NCI-H226 (cell line): Measurements from ENCODE around the gene SLMAP.
"Not testable (repeated sequence)": the region's sequence is repeated elsewhere in the genome, so short reads cannot be mapped to it uniquely, and the experiment has no call there.

Experiments
- DNase-seq: peaks from one replicate; pipeline ENCODE4 v3.0.0-alpha.2; 2015

The SLMAP gene

DNA sequence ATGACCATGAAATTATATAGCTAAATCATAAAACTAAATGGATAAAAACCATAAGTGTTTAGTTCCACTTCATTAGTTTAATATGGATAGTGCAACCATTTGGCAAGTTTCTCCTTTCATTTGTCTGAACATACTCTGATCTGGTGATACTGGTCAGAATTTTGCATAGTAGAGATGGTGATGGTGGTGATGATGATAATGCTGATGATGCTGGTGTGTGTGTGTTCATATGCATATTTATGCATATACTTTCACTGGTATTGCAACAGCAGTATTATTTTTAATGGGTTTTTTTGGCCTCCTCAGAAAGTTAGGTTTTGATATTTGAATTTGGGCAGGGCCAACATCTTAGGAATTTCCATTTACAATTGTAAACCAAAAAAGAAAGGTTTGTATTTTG, 76.4 kb downstream of the SLMAP start:
- DNase-seq, result no peak

GRCh38 chr3:57832900-57833313, 76.8 kb downstream of the SLMAP start:
- no peak for DNase-seq

GRCh38 chr3:57833763-57834162, 77.7 kb downstream of the SLMAP start:
- DNase-seq, result no peak

GRCh38 chr3:57837686-57838085, 81.6 kb downstream of the SLMAP start:
- DNase-seq, result no peak

DNA sequence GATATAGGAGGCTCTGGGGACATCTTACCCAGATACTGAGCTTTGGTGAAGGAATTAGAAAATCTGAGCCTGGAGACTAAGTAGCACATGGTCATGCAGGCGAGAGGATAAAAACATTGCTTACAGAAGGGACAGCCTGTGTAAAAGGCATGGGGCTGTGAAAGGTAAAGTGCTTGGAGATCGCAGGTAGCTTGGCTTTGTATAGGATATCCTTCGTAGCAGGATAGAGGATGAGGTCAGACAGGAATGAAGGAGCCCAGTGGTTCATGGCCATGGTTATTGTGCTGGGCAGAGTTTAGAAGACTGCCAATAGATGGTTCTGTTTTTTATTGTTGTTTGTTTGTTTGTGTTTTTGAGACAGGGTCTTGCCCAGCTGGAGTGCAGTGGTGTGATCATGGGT, 82.5 kb downstream of the SLMAP start:
- DNase-seq, result no peak

DNA sequence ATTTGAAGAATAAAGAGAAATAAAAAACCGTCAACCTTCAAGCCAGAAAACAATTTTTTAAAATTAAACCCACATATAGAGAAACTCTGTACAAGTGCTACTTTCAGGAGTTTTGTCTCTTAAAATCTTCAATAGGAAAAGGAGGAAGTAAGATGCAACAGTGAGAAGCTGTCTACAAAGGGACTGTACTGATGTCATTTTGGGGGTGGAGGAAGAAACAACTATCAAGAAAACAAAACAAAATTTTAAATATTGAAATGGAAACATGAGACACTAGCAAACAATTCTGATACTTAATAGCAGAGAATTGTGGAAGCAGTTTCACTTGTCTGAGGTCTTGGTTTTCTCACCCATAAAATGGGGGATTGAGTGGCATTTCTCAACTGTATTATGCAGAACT, 84.4 kb downstream of the SLMAP start:
- DNase-seq, result no peak

GRCh38 chr3:57841818-57842217, 85.7 kb downstream of the SLMAP start:
- no peak for DNase-seq

- DNase-seq, result no peak
Measured at GRCh38 chr3:57848177-57848738, 92.1 kb downstream of the SLMAP start.

DNA sequence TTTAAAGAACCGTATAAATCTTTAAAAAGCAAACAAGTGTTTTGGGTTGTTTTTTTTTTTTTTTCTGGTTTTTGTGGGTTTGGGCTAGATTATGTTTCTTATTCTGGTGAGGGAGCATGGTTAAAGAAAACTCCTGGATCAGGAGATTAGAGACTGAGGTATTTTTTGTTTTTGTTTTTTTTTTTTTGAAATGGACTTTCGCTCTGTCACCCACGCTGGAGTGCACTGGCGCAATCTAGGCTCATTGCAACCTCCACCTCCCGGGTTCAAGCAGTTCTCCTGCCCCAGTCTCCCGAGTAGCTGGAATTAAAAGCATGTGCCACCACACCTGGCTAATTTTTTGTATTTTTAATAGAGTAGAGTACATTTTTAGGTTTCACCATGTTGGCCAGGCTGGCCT, 95.2 kb downstream of the SLMAP start:
- DNase-seq, result no peak

DNA sequence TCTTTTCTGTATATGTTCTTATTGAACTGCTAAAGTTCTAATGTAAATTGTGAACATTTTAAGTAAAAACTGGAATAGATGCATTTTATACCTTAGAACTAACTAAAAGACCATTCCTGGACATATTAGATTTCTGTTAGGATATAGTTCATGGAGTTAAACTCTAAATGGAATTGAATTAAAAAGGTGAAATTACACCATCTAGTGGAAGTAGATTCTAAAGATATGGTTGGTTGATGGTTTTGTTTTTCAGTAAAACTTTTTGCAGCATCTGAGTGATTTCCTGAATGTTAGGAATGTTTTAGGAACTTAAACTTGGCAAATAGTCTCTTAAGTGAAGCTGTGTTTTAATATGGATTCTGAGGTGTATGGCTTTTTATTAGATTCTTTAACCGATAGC, 96.8 kb downstream of the SLMAP start:
- DNase-seq, result no peak

DNA sequence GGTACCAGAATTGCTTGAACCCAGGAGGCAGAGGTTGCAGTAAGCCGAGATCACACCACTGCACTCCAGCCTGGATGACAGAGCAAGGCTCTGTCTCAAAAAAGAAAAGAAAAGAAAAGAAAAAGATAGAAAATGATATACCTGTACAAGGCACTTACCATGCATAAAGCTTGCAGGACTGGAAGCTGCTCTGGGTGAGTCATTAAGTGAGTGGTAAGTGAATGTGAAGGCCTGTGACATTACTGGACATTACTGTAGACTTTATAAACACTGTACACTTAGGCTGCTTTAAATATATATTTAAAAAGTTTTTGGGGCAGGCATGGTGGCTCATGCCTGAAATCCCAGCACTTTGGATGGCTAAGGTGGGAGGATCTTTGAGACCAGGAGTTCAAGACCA, 99.2 kb downstream of the SLMAP start:
- DNase-seq, result no peak

GRCh38 chr3:57855943-57856342, 99.8 kb downstream of the SLMAP start:
- DNase-seq, result no peak

- DNase-seq, result no peak
Measured at GRCh38 chr3:57856675-57857074, 100.6 kb downstream of the SLMAP start.

- no peak for DNase-seq
Measured at GRCh38 chr3:57862894-57863293, 106.8 kb downstream of the SLMAP start.

DNA sequence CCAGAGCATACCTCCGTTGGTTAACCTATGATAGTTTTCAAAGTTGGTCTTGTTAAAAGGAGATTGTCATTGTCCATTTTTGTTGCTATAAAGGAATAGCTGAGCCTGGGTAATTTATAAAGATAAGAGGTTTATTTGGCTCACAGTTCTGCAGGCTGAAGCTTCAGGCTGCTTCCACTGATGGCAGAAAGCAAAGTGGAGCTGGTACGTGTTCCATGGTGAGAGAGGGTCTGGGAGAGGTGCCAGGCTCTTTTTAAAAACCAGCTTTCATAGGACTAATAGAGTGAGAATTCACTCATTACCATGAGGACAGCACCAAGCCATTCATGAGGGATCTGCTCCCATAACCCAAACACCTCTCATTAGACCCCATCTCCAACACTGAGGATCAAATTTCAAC, 107.3 kb downstream of the SLMAP start:
- no peak for DNase-seq

- no peak for DNase-seq
Measured at GRCh38 chr3:57864853-57865252, 108.7 kb downstream of the SLMAP start.

DNA sequence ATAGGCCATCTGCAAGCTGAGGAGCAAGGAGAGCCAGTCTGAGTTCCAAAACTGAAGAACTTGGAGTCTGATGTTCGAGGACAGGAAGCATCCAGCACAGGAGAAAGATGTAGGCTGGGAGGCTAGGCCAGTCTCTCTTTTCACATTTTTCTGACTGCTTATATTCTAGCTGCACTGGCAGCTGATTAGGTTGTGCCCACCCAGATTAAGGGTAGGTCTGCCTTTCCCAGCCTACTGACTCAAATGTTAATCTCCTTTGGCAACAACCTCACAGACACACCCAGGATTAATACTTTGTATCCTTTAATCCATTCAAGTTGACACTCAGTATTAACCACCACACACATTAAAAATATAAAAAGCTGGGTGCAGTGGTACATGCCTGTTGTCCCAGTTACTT, 113.0 kb downstream of the SLMAP start:
- DNase-seq, result not testable (repeated sequence)

DNA sequence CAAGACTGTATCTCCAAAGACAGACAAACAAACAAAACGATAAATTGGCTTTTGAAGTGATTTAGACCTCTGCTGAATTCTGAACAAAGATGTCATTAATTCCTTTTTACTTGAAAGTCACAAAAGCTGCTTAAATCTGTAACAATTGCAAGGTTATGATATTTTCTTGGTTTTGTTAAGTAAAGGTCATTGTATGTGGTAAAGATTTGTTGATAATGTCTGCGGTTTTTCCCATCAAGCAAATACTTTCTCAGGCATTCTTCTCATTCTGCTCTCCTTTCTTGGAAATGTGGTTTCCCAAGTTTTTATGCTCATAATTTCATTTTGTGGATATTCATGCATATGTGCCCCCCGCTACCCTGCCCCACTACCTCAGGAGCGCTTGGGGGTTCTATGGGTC, 116.5 kb downstream of the SLMAP start:
- DNase-seq, result no peak

- no peak for DNase-seq
Measured at GRCh38 chr3:57876632-57877031, 120.5 kb downstream of the SLMAP start.

DNA sequence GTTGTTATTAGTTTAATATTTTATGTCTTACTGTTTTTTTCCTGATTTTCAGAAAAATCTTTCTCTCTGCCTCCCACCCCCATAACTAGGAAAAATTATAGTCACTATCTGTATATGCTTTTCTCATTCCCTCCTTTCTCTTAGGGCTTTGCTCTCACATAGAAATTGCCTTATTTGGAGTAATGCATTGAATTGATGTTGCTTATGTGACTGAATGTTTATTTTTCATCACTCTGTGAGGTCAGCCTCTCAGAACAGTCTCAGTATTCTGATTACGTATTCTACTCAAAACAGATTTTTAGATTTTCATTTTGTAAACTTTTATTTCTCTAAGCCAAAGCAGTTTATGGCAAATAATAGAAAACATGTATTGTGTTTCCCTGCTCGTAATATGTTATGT, 121.0 kb downstream of the SLMAP start:
- no peak for DNase-seq

DNA sequence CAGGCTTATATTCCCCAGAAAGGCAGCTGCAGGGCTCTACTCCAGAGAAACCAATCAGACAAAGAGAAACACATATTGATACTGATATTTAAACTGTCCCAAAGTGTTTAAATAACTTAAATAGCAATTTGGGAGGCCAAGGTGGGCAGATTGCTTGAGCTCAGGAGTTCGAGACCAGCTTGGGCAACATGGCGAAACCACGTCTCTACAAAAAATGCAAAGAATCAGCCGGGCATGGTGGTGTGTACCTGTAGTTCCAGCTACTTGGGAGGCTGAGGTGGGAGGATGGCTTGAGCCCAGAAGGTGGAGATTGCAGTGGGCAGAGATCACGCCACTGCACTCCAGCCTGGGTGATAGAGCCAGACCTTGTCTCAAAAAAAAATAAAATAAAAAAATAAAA, 128.3 kb downstream of the SLMAP start:
- not testable (repeated sequence) for DNase-seq

DNA sequence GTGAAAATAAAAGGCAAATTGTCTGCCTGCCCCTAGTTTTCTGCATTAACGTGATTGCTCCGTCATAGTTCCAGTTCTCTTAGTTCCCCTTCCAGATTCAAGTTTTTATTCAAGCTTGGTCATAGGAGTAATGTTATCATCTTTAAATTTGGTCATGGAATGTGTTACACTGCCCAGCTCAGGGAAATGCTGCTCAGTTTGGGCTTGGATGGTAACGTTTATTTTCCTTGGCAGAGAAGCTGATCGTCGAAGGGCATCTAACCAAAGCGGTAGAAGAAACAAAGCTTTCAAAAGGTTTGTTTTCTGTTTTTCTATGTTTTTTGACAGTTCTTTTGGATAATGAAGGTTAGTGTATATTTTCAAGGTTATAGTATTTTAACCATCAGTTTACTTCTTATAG, 133.7 kb downstream of the SLMAP start:
- DNase-seq, result no peak

DNA sequence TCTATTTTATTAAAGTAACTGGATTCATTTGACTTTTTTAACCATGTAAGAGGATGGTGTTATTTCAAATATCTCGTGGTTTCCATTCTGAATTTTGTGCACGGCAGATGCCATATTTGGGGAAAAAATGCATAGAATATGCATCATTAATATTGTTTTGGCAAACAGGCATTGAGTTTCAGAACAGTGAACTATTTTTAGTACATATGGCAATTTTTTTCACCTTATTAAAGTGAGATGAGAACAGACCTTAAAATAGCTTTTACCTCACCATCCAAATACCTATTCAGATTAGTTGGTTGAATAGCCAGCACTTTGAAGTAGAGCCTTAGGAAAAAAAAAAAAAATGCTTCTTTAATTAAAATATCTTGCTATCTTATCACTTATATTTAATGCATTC, 134.8 kb downstream of the SLMAP start:
- no peak for DNase-seq

DNA sequence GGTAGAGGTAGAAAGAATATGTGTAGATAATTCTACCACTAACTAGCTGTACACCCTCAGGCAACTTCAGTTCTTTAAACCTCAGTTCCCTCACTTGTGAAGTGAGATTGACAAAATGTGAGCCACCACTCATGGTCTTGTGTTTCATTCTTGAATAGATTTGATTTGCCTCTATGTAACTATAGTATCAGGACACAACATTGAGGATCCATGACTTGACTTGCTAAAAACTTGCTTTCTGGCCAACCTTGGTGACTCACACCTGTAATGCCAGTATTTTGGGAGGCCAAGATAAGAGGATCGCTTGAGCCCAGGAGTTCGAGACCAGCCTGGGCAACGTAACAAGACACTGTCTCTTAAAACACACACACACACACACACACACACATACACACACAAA, 136.3 kb downstream of the SLMAP start:
- DNase-seq, result peak; percentile 46

DNA sequence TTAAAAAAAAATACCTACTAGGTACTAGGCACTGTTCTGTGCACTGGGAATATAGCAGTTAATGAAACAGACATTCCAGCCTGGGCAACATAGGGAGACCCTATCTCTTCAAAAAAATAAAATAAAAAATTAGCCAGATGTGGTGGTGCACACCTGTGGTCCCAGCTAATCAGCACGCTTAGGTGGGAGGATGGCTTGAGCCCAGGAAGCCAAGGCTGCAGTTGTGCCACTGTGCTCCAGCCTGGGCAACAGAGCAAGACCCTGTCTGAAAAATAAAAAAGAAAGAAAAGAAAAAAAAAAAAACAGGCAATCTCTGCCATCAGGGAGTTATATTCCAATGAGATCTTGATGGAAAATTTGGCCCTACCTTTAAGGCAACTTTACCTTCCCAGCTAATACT, 137.0 kb downstream of the SLMAP start:
- DNase-seq, result no peak

GRCh38 chr3:57893668-57894067, 137.6 kb downstream of the SLMAP start:
- no peak for DNase-seq
